ENCODE results near the gene THPO.

- TF ChIP-seq CTCF (conservative IDR thresholded peaks at IDR 0.05; ENCODE audit: low read depth in 2 of 2) (no peak), REST (IDR thresholded peaks at IDR 0.05; ENCODE audit: unreplicated experiment) (no peak), POLR2AphosphoS5 (IDR thresholded peaks at IDR 0.05; ENCODE audit: low read depth) (no peak), EZH2 (IDR thresholded peaks at IDR 0.05; ENCODE audit: low read depth, unreplicated experiment) (no peak), EZH2phosphoT487 (IDR thresholded peaks at IDR 0.05; ENCODE audit: unreplicated experiment) (no peak), ZNF114 (CRISPR knock-in tag; IDR thresholded peaks at IDR 0.05) (no peak), ZNF331 (CRISPR knock-in tag; IDR thresholded peaks at IDR 0.05; ENCODE audit: low read depth) (no peak), ETS1 (IDR thresholded peaks at IDR 0.05) (no peak), CREB1 (CRISPR knock-in tag; IDR thresholded peaks at IDR 0.05; ENCODE audit: low read depth) (no peak), STAT1 (IDR thresholded peaks at IDR 0.05; ENCODE audit: unreplicated experiment) (no peak)
These were observed 25.0 kb downstream of the THPO start for GRCh38 chr3:184352897-184353545.
